Neural cell (in vitro differentiated cells): ENCODE results near the gene AFF3. TPM values are rescaled to one million over a fixed set of nuclear protein-coding genes. Genes with fewer than 3 reads are reported as not detected.

Experiments used
- H2AFZ ChIP-seq: fragments of 200-600, 300-800 bp; sonication (generic), shearing (Covaris generic); 2 replicates; pipeline ENCODE4 v1.6.0; 2014; ENCODE audit warnings: low read depth, mild to moderate bottlenecking, antibody characterized with exemption, low read length, moderate library complexity
- H3F3A ChIP-seq: fragments of 200-600 bp; shearing (Covaris generic); 2 replicates; pipeline ENCODE4 v1.6.1; 2016; ENCODE audit warnings: mild to moderate bottlenecking, moderate library complexity, mixed read lengths, antibody characterized with exemption, low read length; ENCODE audit not compliant: insufficient read depth, poor library complexity, severe bottlenecking
- H3K27ac ChIP-seq: fragments of 200-600, 300-800 bp; sonication (generic), shearing (Covaris generic); 2 replicates; pipeline ENCODE4 v1.5.1; 2014; ENCODE audit warnings: mild to moderate bottlenecking, low read length, moderate library complexity
- H3K27me3 ChIP-seq: fragments of 300-800, 200-600 bp; sonication (generic), shearing (Covaris generic); 2 replicates; pipeline ENCODE4 v1.6.0; 2014; ENCODE audit warnings: mild to moderate bottlenecking, low read depth, low read length, moderate library complexity; ENCODE audit not compliant: insufficient read depth
- H3K36me3 ChIP-seq: fragments of 300-800, 200-600 bp; sonication (generic), shearing (Covaris generic); 2 replicates; pipeline ENCODE4 v1.5.1; 2014; ENCODE audit warnings: mild to moderate bottlenecking, antibody characterized with exemption, low read length, moderate library complexity; ENCODE audit not compliant: insufficient read depth
- H3K4me2 ChIP-seq: fragments of 300-800, 200-600 bp; sonication (generic), shearing (Covaris generic); 2 replicates; pipeline ENCODE4 v1.6.0; 2014; ENCODE audit warnings: mild to moderate bottlenecking, low read length
- H3K4me3 ChIP-seq: fragments of 300-800, 200-600 bp; sonication (generic), shearing (Covaris generic); 2 replicates; pipeline ENCODE4 v1.5.1; 2014; ENCODE audit warnings: mild to moderate bottlenecking, low read length, moderate library complexity
- H3K79me2 ChIP-seq: fragments of 200-600 bp; shearing (Covaris generic); replicated peaks from 2 replicates; pipeline ENCODE4 v1.6.0; 2014; ENCODE audit warnings: mild to moderate bottlenecking, low read length, moderate library complexity; ENCODE audit not compliant: insufficient read depth
- H3K9ac ChIP-seq: fragments of 300-800, 200-600 bp; sonication (generic), shearing (Covaris generic); 2 replicates; pipeline ENCODE4 v1.6.1; 2016; ENCODE audit warnings: mild to moderate bottlenecking, low read length, mixed read lengths
- H3K9me2 ChIP-seq: fragments of 200-600 bp; shearing (Covaris generic); 2 replicates; pipeline ENCODE4 v1.6.1; 2016; ENCODE audit warnings: mild to moderate bottlenecking, low read length, mixed read lengths; ENCODE audit not compliant: insufficient read depth
- H3K9me3 ChIP-seq: fragments of 200-600, 300-800 bp; sonication (generic), shearing (Covaris generic); 2 replicates; pipeline ENCODE4 v1.6.1; 2016; ENCODE audit warnings: mild to moderate bottlenecking, mixed run types, low read length, moderate library complexity, mixed read lengths
- H4K20me1 ChIP-seq: fragments of 200-600 bp; shearing (Covaris generic); 2 replicates; pipeline ENCODE4 v1.6.1; 2016; ENCODE audit warnings: mild to moderate bottlenecking, mixed run types; ENCODE audit not compliant: insufficient read depth
- EP300 ChIP-seq: fragments of 450-650 bp; conservative IDR thresholded peaks from 2 replicates; pipeline ENCODE4 v1.6.1; 2014; ENCODE audit warnings: antibody characterized with exemption, mild to moderate bottlenecking, moderate library complexity; ENCODE audit not compliant: poor library complexity, severe bottlenecking
- EZH2 ChIP-seq: fragments of 200-600, 300-800 bp; shearing (Covaris generic), sonication (generic); IDR thresholded peaks from 2 replicates; pipeline ENCODE4 v1.6.1; 2014; ENCODE audit warnings: antibody characterized with exemption, low read length, borderline replicate concordance, mild to moderate bottlenecking; ENCODE audit not compliant: insufficient read depth, poor library complexity, severe bottlenecking
- MXI1 ChIP-seq: fragments of 450-650 bp; conservative IDR thresholded peaks from 2 replicates; pipeline ENCODE4 v1.6.1; 2014; ENCODE audit warnings: antibody characterized with exemption, mild to moderate bottlenecking; ENCODE audit not compliant: poor library complexity, severe bottlenecking
- POLR2AphosphoS5 ChIP-seq: IDR thresholded peaks from 2 replicates; pipeline ENCODE4 v1.6.1; 2012
- RAD21 ChIP-seq: fragments of 450-650 bp; conservative IDR thresholded peaks from 2 replicates; pipeline ENCODE4 v1.6.1; 2014; ENCODE audit warnings: antibody characterized with exemption, mild to moderate bottlenecking, moderate library complexity
- SMC3 ChIP-seq: fragments of 450-650 bp; conservative IDR thresholded peaks from 2 replicates; pipeline ENCODE4 v1.6.1; 2014; ENCODE audit warnings: antibody characterized with exemption, mild to moderate bottlenecking, moderate library complexity; ENCODE audit not compliant: poor library complexity
- TAF1 ChIP-seq: IDR thresholded peaks from 2 replicates; pipeline ENCODE4 v1.6.1; 2012; ENCODE audit warnings: low read depth
- polyA plus RNA-seq: library from polyadenylated mRNA; depleted of rRNA; stranded (reverse); fragments of >200 nt; gene quantifications from 2 replicates; pipeline ENCODE4 v1.2.3, GENCODE V29; 2014
- TF ChIP-seq, protein P1 (sequence below): IDR thresholded peaks from 2 replicates; pipeline ENCODE4 v1.6.1; 2012; ENCODE audit warnings: borderline replicate concordance
- TF ChIP-seq, protein P2 (sequence below): fragments of 450-650 bp; IDR thresholded peaks from 2 replicates; pipeline ENCODE4 v1.5.1; 2014; ENCODE audit warnings: antibody characterized with exemption, mild to moderate bottlenecking, moderate library complexity; ENCODE audit not compliant: poor library complexity, severe bottlenecking

AFF3 gene
- polyA plus RNA-seq, 1 donor from 2014 or later = 5.1 TPM

- no peaks in the 10 kb centered on the region for H3K9me3 ChIP-seq
- no peak overlapping the region for H3K27ac ChIP-seq
- no peaks in the 10 kb centered on the region for H3K36me3 ChIP-seq
- TF ChIP-seq, protein P1, sequence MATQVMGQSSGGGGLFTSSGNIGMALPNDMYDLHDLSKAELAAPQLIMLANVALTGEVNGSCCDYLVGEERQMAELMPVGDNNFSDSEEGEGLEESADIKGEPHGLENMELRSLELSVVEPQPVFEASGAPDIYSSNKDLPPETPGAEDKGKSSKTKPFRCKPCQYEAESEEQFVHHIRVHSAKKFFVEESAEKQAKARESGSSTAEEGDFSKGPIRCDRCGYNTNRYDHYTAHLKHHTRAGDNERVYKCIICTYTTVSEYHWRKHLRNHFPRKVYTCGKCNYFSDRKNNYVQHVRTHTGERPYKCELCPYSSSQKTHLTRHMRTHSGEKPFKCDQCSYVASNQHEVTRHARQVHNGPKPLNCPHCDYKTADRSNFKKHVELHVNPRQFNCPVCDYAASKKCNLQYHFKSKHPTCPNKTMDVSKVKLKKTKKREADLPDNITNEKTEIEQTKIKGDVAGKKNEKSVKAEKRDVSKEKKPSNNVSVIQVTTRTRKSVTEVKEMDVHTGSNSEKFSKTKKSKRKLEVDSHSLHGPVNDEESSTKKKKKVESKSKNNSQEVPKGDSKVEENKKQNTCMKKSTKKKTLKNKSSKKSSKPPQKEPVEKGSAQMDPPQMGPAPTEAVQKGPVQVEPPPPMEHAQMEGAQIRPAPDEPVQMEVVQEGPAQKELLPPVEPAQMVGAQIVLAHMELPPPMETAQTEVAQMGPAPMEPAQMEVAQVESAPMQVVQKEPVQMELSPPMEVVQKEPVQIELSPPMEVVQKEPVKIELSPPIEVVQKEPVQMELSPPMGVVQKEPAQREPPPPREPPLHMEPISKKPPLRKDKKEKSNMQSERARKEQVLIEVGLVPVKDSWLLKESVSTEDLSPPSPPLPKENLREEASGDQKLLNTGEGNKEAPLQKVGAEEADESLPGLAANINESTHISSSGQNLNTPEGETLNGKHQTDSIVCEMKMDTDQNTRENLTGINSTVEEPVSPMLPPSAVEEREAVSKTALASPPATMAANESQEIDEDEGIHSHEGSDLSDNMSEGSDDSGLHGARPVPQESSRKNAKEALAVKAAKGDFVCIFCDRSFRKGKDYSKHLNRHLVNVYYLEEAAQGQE = no peak
- TF ChIP-seq TAF1 (no peak), RAD21 (no peak), EZH2 (no peak), SMC3 (no peak), POLR2AphosphoS5 (no peak), MXI1 (no peak), EP300 (no peak)
- TF ChIP-seq, protein P2, sequence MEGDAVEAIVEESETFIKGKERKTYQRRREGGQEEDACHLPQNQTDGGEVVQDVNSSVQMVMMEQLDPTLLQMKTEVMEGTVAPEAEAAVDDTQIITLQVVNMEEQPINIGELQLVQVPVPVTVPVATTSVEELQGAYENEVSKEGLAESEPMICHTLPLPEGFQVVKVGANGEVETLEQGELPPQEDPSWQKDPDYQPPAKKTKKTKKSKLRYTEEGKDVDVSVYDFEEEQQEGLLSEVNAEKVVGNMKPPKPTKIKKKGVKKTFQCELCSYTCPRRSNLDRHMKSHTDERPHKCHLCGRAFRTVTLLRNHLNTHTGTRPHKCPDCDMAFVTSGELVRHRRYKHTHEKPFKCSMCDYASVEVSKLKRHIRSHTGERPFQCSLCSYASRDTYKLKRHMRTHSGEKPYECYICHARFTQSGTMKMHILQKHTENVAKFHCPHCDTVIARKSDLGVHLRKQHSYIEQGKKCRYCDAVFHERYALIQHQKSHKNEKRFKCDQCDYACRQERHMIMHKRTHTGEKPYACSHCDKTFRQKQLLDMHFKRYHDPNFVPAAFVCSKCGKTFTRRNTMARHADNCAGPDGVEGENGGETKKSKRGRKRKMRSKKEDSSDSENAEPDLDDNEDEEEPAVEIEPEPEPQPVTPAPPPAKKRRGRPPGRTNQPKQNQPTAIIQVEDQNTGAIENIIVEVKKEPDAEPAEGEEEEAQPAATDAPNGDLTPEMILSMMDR = no peak
- no peaks in the 10 kb centered on the region for H4K20me1 ChIP-seq
- no peaks in the 10 kb centered on the region for H3K79me2 ChIP-seq
- no peaks in the 10 kb centered on the region for H3F3A ChIP-seq
- no peaks in the 10 kb centered on the region for H3K9me2 ChIP-seq
- no peaks in the 10 kb centered on the region for H3K27me3 ChIP-seq
- H3K9ac ChIP-seq = no peak overlapping the region
- no peak overlapping the region for H2AFZ ChIP-seq
- H3K4me2 ChIP-seq = no peak overlapping the region
- H3K4me3 ChIP-seq = no peak overlapping the region
Observed at GRCh38 chr2:99598441-99598840, 543.9 kb downstream of the AFF3 start.

DNA sequence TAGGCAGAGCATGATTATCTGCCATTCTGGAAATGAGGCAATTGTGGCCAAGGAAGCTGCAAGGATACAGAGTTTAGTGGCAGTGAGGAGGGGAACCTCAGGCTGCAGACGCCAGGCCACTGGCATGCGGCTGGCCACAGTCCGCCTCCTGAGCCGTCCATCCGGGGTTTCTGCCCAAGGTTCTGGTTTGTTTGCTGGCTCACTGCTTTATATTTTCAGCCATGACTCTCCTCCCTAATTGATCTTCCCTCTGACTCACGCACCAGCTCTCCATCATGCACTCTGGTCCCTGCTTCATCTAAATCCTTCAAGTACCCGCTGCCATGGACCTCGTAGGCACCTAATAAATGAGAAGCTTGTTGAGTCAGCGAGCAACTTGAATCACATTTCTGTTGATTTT lies 544.8 kb downstream of the AFF3 start:
- H3K27ac ChIP-seq = peak overlapping the region; percentile 53
- H3K79me2 ChIP-seq = no peaks in the 10 kb centered on the region
- H4K20me1 ChIP-seq = no peaks in the 10 kb centered on the region
- no peak overlapping the region for H3K9ac ChIP-seq
- H3K4me2 ChIP-seq = no peak overlapping the region
- H3K9me2 ChIP-seq = no peaks in the 10 kb centered on the region
- no peaks in the 10 kb centered on the region for H3K27me3 ChIP-seq
- peak; percentile 34 for TF ChIP-seq EP300
- TF ChIP-seq POLR2AphosphoS5 = no peak
- no peaks in the 10 kb centered on the region for H3K36me3 ChIP-seq
- no peaks in the 10 kb centered on the region for H3F3A ChIP-seq
- no peaks in the 10 kb centered on the region for H3K9me3 ChIP-seq
- H3K4me3 ChIP-seq = peak overlapping the region; percentile 26
- no peak overlapping the region for H2AFZ ChIP-seq

- Histone ChIP-seq H3K9me3 (no peaks in the 10 kb centered on the region), H3K9ac (no peak overlapping the region), H3K36me3 (no peaks in the 10 kb centered on the region), H3K27me3 (no peaks in the 10 kb centered on the region), H3K79me2 (no peaks in the 10 kb centered on the region), H3F3A (no peaks in the 10 kb centered on the region), H3K27ac (no peak overlapping the region), H3K9me2 (no peaks in the 10 kb centered on the region), H3K4me2 (no peak overlapping the region), H4K20me1 (no peaks in the 10 kb centered on the region), H3K4me3 (no peak overlapping the region), H2AFZ (no peak overlapping the region)
- no peak for TF ChIP-seq SMC3
Observed at GRCh38 chr2:99595373-99595772, 547.0 kb downstream of the AFF3 start.
